GM19240 (cell line): ENCODE measurements around the gene NUDT22.

Experiments used
- DNase-seq: peaks from one replicate; pipeline ENCODE4 v3.0.0; 2011; ENCODE audit warnings: low spot score; ENCODE audit not compliant: insufficient read length

NUDT22 gene

GRCh38 chr11:64225608-64226506, at the start of gene NUDT22, which contains the start of gene TRPT1:
NUDT22 (plus strand) TSS chr11:64226274; CDS start chr11:64226653, 379 bp downstream.
TRPT1 (minus strand) TSS chr11:64226186; CDS start chr11:64225860, 326 bp downstream.
- peak; percentile 94 for DNase-seq

GRCh38 chr11:64176751-64177150, 49.3 kb upstream of the NUDT22 start:
- no peak for DNase-seq

- no peak for DNase-seq
Observed at GRCh38 chr11:64178203-64178602, 47.9 kb upstream of the NUDT22 start.

GRCh38 chr11:64178951-64179639, 47.0 kb upstream of the NUDT22 start:
- DNase-seq = no peak

GRCh38 chr11:64180891-64181290, 45.2 kb upstream of the NUDT22 start:
- DNase-seq = no peak

GRCh38 chr11:64181506-64182411, 44.3 kb upstream of the NUDT22 start:
- DNase-seq = peak; percentile 62

GRCh38 chr11:64183890-64184289, 42.2 kb upstream of the NUDT22 start:
- DNase-seq = no peak

- no peak for DNase-seq
Observed at GRCh38 chr11:64185175-64185692, 40.8 kb upstream of the NUDT22 start.

GRCh38 chr11:64185693-64186491, 40.2 kb upstream of the NUDT22 start, which contains the start of gene STIP1:
STIP1 (plus strand) TSS chr11:64186171; CDS start chr11:64186262, 91 bp downstream.
- DNase-seq = peak; percentile 92

- no peak for DNase-seq
Observed at GRCh38 chr11:64186492-64187165, 39.4 kb upstream of the NUDT22 start.

GRCh38 chr11:64192434-64192833, 33.6 kb upstream of the NUDT22 start:
- no peak for DNase-seq

GRCh38 chr11:64196626-64197025, 29.4 kb upstream of the NUDT22 start:
- no peak for DNase-seq

- no peak for DNase-seq
Observed at GRCh38 chr11:64198511-64198910, 27.6 kb upstream of the NUDT22 start.

- no peak for DNase-seq
Observed at GRCh38 chr11:64201543-64201942, 24.5 kb upstream of the NUDT22 start.

GRCh38 chr11:64202992-64203391, 23.1 kb upstream of the NUDT22 start:
- DNase-seq = no peak

GRCh38 chr11:64203421-64204079, 22.5 kb upstream of the NUDT22 start:
- DNase-seq = no peak

- no peak for DNase-seq
Observed at GRCh38 chr11:64204080-64204440, 22.0 kb upstream of the NUDT22 start.

GRCh38 chr11:64204464-64204989, 21.5 kb upstream of the NUDT22 start:
- DNase-seq = no peak
